Testis (tissue), 3 donors: ENCODE measurements around the gene MTX3. TPM values are rescaled to one million over a fixed set of nuclear protein-coding genes. Genes with fewer than 3 reads are reported as not detected.

Experiments used
- DNase-seq: peaks from one replicate; pipeline ENCODE4 v3.0.0-alpha.2; 2019
- H3K27ac ChIP-seq, 2 donors: fragments of 200-600 bp; sonication (generic); one replicate each; pipeline ENCODE4 v1.5.1; 2019
- H3K27me3 ChIP-seq: fragments of 200-600 bp; sonication (generic); one replicate; pipeline ENCODE4 v1.5.1; 2019
- H3K36me3 ChIP-seq: fragments of 200-600 bp; sonication (generic); one replicate; pipeline ENCODE4 v1.5.1; 2017; ENCODE audit warnings: low read depth; ENCODE audit errors: missing control alignments
- H3K4me1 ChIP-seq: fragments of 200-600 bp; sonication (generic); one replicate; pipeline ENCODE4 v1.5.1; 2019
- H3K4me3 ChIP-seq, 2 donors: fragments of 200-600 bp; sonication (generic); one replicate each; pipeline ENCODE4 v1.5.1; 2017 to 2019
- H3K9me3 ChIP-seq: fragments of 200-600 bp; sonication (generic); one replicate; pipeline ENCODE4 v1.5.1; 2017
- CTCF ChIP-seq, 3 experiments: fragments of 450-650 bp in 2 of 3; fragments of 200-600 bp in 1 of 3; sonication (generic) in 1 of 3; IDR thresholded peaks; one replicate each; pipeline ENCODE4 v1.5.1; 2016 to 2019; ENCODE audit warnings: antibody characterized with exemption in 3 of 3, mild to moderate bottlenecking in 2 of 3, moderate library complexity in 1 of 3
- POLR2A ChIP-seq: fragments of 450-650 bp; IDR thresholded peaks from one replicate; pipeline ENCODE4 v1.6.1; 2017; ENCODE audit warnings: antibody characterized with exemption, mild to moderate bottlenecking, moderate library complexity
- WGBS, 2 donors: methylation state at CpG; one replicate each; pipeline ENCODE4 v1.1.5; 2018; 5-methylcytosine and 5-hydroxymethylcytosine counted together
- intact Hi-C: fragments of 100-400 bp; cut with DNase I; formaldehyde crosslinking; loops from one replicate; pipeline ENCODE4 v1.15.1; 2023; ENCODE audit warnings: low total_unique reads
- polyA plus RNA-seq: library from polyadenylated mRNA; stranded (reverse); fragments of 350-450 nt; fragmentation: Illumina TruSeq; extraction: RNeasy Lipid Tissue Mini Kit (QIAGEN cat#74804); gene quantifications from one replicate; pipeline ENCODE4 v1.2.3, GENCODE V29; 2014; ENCODE audit warnings: low read depth, low replicate concordance; ENCODE audit not compliant: insufficient read depth
- total RNA-seq, 2 donors: library from RNA; depleted of rRNA; stranded (reverse); fragments of >200 nt; gene quantifications; one replicate each; pipeline ENCODE4 v1.2.3, GENCODE V29; 2016

The MTX3 gene
- total and polyA plus RNA-seq, 3 donors from 2014 or later: 8.7 to 19.4 (median 17.5) TPM

- Histone ChIP-seq H3K4me1 (no peaks in the 10 kb centered on the region), H3K27me3 (no peaks in the 10 kb centered on the region), H3K9me3 (no peaks in the 10 kb centered on the region), H3K4me3 (no peak overlapping the region), H3K36me3 (no peaks in the 10 kb centered on the region), H3K27ac (no peak overlapping the region)
- 93% methylated on average over 3 of the region's 3 CpGs for WGBS, 2 donors
- intact Hi-C loops: no loop called here
- DNase-seq: no peak
- no peak for TF ChIP-seq POLR2A
- TF ChIP-seq CTCF (IDR thresholded peaks at IDR 0.05): no peak
Observed at GRCh38 chr5:79954620-79955019, 36.4 kb downstream of the MTX3 start.

- H3K9me3 ChIP-seq: no peaks in the 10 kb centered on the region
- 66 to 76% methylated on average over 3 of the region's 3 CpGs for WGBS, 2 donors
- no peak for DNase-seq
- H3K27me3 ChIP-seq: no peaks in the 10 kb centered on the region
- TF ChIP-seq POLR2A (no peak), CTCF (IDR thresholded peaks at IDR 0.05) (no peak)
- no peaks in the 10 kb centered on the region for H3K4me1 ChIP-seq
- H3K36me3 ChIP-seq: no peaks in the 10 kb centered on the region
- H3K4me3 ChIP-seq: no peak overlapping the region
- H3K27ac ChIP-seq: no peak overlapping the region
- intact Hi-C loops: no loop called here
Observed at GRCh38 chr5:79947567-79947966, 43.5 kb downstream of the MTX3 start.

DNA sequence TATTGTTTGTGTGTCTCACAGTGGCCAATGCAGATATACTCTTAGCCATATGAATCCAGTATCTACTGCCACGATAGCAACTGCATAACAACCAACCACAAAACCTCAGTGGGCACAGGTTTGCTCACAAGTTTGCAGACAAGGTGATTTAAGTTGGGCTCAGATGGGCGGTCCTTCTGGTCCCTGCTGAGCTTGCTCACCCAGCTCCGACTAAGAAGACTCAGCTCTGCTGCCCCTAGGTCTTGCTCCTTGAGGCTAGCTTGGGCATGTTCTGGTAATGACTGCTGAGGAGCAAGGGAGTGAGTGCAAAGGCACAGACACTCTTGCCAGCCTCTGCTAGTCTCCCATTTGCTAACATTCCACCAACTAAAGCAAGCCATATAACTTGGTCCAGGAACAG is 52.6 kb downstream of the MTX3 start:
- DNase-seq: no peak
- H3K36me3 ChIP-seq: no peaks in the 10 kb centered on the region
- no peak overlapping the region for H3K27ac ChIP-seq
- intact Hi-C loops: no loop called here
- peaks cover 10% of the 10 kb centered on the region for H3K4me1 ChIP-seq
- no peak overlapping the region for H3K4me3 ChIP-seq
- TF ChIP-seq POLR2A (no peak), CTCF (IDR thresholded peaks at IDR 0.05) (no peak)
- no peaks in the 10 kb centered on the region for H3K27me3 ChIP-seq
- no peaks in the 10 kb centered on the region for H3K9me3 ChIP-seq
- 96% methylated on average over 3 of the region's 3 CpGs for whole genome bisulfite sequencing, 2 donors

GRCh38 chr5:79936646-79937216 is 54.3 kb downstream of the MTX3 start:
- no peak for DNase-seq
- WGBS, 2 donors: 83 to 86% methylated on average over 3 of the region's 3 CpGs
- Histone ChIP-seq H3K9me3 (no peaks in the 10 kb centered on the region), H3K4me3 (no peak overlapping the region), H3K27ac (no peak overlapping the region), H3K27me3 (no peaks in the 10 kb centered on the region), H3K36me3 (no peaks in the 10 kb centered on the region), H3K4me1 (peaks cover 10% of the 10 kb centered on the region)
- intact Hi-C loops: no loop called here
- TF ChIP-seq CTCF (IDR thresholded peaks at IDR 0.05) (no peak), POLR2A (no peak)

GRCh38 chr5:79936002-79936645 is 54.9 kb downstream of the MTX3 start:
- Histone ChIP-seq H3K4me1 (peaks cover 10% of the 10 kb centered on the region), H3K4me3 (no peak overlapping the region), H3K27ac (no peak overlapping the region), H3K9me3 (no peaks in the 10 kb centered on the region), H3K27me3 (no peaks in the 10 kb centered on the region), H3K36me3 (no peaks in the 10 kb centered on the region)
- intact Hi-C loops: no loop called here
- TF ChIP-seq POLR2A (no peak), CTCF (IDR thresholded peaks at IDR 0.05) (no peak)
- 40 to 60% methylated on average over 4 of the region's 4 CpGs for WGBS, 2 donors
- peak; percentile 36 for DNase-seq
